Chondrocyte (in vitro differentiated cells): ENCODE data around the gene CARD19. TPM values are rescaled to one million over a fixed set of nuclear protein-coding genes. Genes with fewer than 3 reads are reported as not detected.

Experiments used
- DNase-seq: peaks from one replicate; pipeline ENCODE4 v3.0.0; 2021; ENCODE audit warnings: mixed read lengths, low spot score
- H3K27ac Mint-ChIP-seq: one replicate; pipeline ENCODE4 v1.8.0; 2021; ENCODE audit warnings: mild to moderate bottlenecking, moderate library complexity, mixed read lengths; ENCODE audit not compliant: unreplicated experiment
- H3K27me3 Mint-ChIP-seq: 2 replicates; pipeline ENCODE4 v1.8.0; 2021; ENCODE audit warnings: low read depth, mixed read lengths
- H3K36me3 Mint-ChIP-seq: 2 replicates; pipeline ENCODE4 v1.8.0; 2021; ENCODE audit warnings: low read depth, mixed read lengths
- H3K4me1 Mint-ChIP-seq: 2 replicates; pipeline ENCODE4 v1.8.0; 2021; ENCODE audit warnings: low read depth, mild to moderate bottlenecking, mixed read lengths
- H3K4me3 Mint-ChIP-seq: one replicate; pipeline ENCODE4 v1.8.0; 2021; ENCODE audit warnings: mild to moderate bottlenecking, moderate library complexity, mixed read lengths; ENCODE audit not compliant: unreplicated experiment
- H3K9me3 Mint-ChIP-seq: 2 replicates; pipeline ENCODE4 v1.8.0; 2021; ENCODE audit warnings: low read depth, mixed read lengths
- total RNA-seq: library from RNA; stranded (reverse); gene quantifications from 3 replicates; pipeline ENCODE4 v1.2.1, GENCODE V29; 2021
- TF ChIP-seq, protein P1 (sequence below): fragments of 200-600 bp; sonication (generic); IDR thresholded peaks from 2 replicates; pipeline ENCODE4 v1.5.0; 2021; ENCODE audit warnings: antibody characterized with exemption, mild to moderate bottlenecking, moderate library complexity

Gene CARD19
- total RNA-seq, 1 donor from 2014 or later = 40.5 TPM

DNA sequence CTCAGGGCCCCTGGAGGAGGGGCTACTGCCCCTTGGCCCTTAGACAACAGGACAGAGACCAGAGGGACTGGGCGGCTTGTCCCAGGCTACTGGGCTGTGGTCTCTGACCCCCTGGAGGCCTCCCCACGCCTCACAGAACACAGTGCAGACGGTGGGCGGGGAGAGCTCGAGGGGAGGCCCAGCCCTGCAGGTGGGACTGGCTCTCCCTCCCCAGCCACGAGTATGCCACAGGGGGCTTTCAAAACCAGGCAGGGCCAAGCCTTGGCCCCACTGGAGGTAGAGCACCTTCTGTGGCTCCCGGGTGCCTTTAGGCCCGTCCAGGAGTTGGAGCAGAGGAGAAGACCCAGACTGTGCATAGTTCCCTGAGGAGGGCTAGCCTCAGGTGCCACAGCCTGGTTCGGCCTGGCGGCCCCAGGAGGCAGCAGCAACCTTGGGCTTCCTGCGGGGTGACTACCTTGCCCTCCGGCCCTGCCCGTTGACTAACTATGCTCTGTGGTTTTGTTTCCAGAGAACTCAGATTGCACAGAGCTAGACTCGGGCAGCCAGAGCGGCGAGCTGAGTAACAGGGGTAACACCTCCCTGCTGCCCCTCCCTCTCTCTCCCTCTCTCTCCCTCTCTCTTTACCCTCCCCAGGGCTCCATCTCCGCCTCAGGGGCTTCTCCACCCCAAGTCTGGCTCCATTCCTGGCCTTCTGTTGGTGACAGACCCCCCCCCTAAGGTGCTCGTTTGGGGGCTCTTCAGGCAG, 15.5 kb downstream of the CARD19 start:
- H3K4me3 Mint-ChIP-seq = no peak overlapping the region
- no peak overlapping the region for H3K27ac Mint-ChIP-seq
- DNase-seq = peak; percentile 77
- TF ChIP-seq, protein P1, sequence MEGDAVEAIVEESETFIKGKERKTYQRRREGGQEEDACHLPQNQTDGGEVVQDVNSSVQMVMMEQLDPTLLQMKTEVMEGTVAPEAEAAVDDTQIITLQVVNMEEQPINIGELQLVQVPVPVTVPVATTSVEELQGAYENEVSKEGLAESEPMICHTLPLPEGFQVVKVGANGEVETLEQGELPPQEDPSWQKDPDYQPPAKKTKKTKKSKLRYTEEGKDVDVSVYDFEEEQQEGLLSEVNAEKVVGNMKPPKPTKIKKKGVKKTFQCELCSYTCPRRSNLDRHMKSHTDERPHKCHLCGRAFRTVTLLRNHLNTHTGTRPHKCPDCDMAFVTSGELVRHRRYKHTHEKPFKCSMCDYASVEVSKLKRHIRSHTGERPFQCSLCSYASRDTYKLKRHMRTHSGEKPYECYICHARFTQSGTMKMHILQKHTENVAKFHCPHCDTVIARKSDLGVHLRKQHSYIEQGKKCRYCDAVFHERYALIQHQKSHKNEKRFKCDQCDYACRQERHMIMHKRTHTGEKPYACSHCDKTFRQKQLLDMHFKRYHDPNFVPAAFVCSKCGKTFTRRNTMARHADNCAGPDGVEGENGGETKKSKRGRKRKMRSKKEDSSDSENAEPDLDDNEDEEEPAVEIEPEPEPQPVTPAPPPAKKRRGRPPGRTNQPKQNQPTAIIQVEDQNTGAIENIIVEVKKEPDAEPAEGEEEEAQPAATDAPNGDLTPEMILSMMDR = no peak
- no peaks in the 10 kb centered on the region for H3K9me3 Mint-ChIP-seq
- peaks cover 3% of the 10 kb centered on the region for H3K4me1 Mint-ChIP-seq
- peaks cover 10% of the 10 kb centered on the region for H3K36me3 Mint-ChIP-seq
- no peaks in the 10 kb centered on the region for H3K27me3 Mint-ChIP-seq

DNA sequence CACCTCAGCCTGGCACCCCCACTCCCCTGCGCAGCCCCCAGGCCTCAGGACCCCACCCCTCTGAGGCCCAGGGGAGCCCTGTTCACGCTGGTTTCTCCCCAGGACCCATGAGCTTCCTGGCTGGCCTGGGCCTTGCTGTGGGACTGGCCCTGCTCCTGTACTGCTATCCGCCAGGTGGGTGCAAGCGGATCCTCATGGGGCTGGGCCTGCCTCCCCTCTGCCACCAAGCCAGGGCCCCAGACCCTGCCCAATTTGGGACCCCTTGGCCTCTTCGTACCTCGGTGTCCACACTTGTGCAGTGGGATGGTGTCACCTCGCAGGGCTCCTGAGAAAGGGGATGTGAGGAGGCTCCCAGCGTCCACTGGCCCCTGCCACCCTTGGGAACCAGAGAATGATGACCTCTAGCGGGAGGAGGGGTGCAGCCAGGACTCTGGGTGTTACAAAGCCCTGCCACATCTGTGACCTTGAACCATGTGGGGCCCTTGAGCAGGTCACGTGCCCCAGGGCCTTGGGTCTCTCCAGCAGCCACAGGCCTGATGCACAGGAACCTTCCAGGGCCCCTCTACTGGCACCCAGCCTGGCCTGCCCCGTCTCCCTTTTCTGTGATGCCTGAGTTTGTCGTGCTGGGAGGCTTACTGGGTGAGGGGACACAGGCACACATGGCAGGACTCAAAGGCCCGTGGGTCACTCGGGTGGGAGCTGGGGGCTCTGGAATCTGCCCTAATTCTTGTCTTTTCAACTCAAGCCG, 16.3 kb downstream of the CARD19 start:
- TF ChIP-seq, protein P1 = no peak
- peak; percentile 76 for DNase-seq
- H3K27me3 Mint-ChIP-seq = no peaks in the 10 kb centered on the region
- no peak overlapping the region for H3K27ac Mint-ChIP-seq
- peaks cover 3% of the 10 kb centered on the region for H3K4me1 Mint-ChIP-seq
- H3K4me3 Mint-ChIP-seq = no peak overlapping the region
- no peaks in the 10 kb centered on the region for H3K9me3 Mint-ChIP-seq
- peaks cover 10% of the 10 kb centered on the region for H3K36me3 Mint-ChIP-seq

DNA sequence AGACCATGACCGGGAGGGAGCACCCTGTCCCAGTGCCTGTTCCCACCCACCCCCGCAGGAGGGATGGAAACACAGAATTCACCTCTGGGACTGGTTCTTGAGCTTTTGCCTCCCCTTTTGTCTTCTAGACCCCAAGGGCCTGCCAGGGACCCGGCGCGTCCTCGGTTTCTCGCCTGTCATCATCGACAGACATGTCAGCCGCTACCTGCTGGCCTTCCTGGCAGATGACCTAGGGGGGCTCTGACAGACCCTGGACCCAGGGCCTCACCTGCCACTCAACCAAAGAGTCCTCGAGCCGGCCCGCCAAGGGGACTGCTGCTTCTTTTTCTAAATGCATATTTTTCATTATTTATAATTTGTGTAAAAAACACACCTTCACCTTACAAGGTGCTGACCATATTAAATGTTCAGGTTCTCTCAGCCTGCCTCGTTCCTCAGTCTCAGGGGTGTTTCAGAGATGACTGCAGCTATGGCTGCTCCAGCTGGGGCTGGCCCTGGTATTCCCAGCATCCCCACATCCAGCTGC, 16.9 kb downstream of the CARD19 start:
- Mint-ChIP-seq H3K9me3 (no peaks in the 10 kb centered on the region), H3K36me3 (peaks cover 10% of the 10 kb centered on the region), H3K4me1 (peaks cover 3% of the 10 kb centered on the region), H3K27ac (no peak overlapping the region), H3K4me3 (no peak overlapping the region), H3K27me3 (no peaks in the 10 kb centered on the region)
- TF ChIP-seq, protein P1 = no peak
- DNase-seq = peak; percentile 87

DNA sequence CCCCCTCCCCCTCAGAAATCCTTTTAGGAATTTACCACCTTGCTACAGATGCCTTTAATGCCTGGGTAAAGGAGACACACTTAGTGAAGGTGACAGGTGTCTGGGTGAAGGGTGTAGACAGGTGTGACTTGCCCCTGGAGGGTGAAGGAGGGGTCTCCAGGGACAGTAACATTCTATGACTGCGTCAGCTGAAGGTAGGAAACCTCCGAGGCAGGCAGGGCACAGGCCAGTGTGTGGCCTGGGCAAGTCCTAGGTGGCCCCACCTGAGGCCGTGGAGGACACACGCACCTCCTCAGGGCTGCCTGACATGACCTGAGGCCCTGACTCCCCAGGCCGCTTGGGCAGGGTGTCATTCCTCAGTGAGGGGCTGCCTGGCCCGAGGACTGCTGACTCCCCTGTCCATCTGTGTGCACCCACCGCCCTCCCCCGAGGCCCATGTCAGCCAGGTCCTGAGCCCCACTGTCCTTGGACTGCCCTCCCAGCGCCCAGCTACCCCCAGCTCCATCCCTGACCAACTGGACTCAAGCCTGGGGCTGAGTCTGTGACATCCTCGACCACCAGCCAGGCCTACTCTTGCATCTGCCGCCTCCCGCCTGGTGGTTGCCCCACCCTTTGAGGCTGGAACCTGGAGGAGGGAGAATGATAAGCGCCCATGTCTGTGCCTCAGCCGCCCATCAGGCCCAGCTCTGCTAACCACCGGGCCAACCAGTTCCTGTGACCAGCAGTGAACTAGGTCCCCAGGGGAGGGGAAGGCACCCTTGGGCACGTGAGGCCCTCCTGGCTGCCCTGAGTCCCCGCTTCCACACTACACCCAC, 18.4 kb downstream of the CARD19 start:
- Mint-ChIP-seq H3K27me3 (no peaks in the 10 kb centered on the region), H3K9me3 (no peaks in the 10 kb centered on the region), H3K36me3 (peaks cover 6% of the 10 kb centered on the region), H3K4me1 (no peaks in the 10 kb centered on the region), H3K27ac (no peak overlapping the region), H3K4me3 (no peak overlapping the region)
- TF ChIP-seq, protein P1 = no peak
- DNase-seq = peak; percentile 92

DNA sequence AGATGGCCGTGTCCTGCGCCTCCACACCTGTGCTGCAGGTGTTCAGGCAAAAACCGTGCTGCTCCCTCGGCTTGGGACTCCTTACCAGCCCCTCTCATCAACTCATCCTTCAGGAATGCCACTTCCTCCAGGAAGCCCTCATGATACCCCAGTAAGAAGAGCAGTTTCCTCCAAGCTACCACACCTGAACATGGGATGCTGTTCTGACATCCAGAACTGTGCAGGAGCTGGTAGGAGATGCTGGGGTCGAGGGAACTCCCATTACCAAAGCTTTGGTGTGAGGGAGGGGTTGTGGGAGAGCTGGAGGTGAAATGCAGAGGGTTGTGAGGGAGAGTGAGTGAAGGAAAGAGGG, 18.9 kb downstream of the CARD19 start:
- no peak for DNase-seq
- no peak overlapping the region for H3K4me3 Mint-ChIP-seq
- H3K9me3 Mint-ChIP-seq = no peaks in the 10 kb centered on the region
- H3K36me3 Mint-ChIP-seq = peaks cover 6% of the 10 kb centered on the region
- no peaks in the 10 kb centered on the region for H3K27me3 Mint-ChIP-seq
- TF ChIP-seq, protein P1 = no peak
- H3K4me1 Mint-ChIP-seq = peaks cover 5% of the 10 kb centered on the region
- no peak overlapping the region for H3K27ac Mint-ChIP-seq
